ENCODE results near the gene KLK1.

The KLK1 gene

GRCh38 chr19:50823389-50824042 lies at the start of gene KLK1:
KLK1 (minus strand) TSS chr19:50823787; CDS start chr19:50823748, 39 bp downstream.
- no peak for DNase-seq

GRCh38 chr19:50873056-50873455 lies 49.5 kb upstream of the KLK1 start, which contains the start of gene KLK2:
KLK2 (plus strand) TSS chr19:50873439; CDS start chr19:50873474, 35 bp downstream.
- no peak for DNase-seq

- DNase-seq, result no peak
Measured at GRCh38 chr19:50870417-50871089, 47.0 kb upstream of the KLK1 start.

- DNase-seq, result no peak
Measured at GRCh38 chr19:50869479-50869878, 45.9 kb upstream of the KLK1 start.

- no peak for DNase-seq
Measured at GRCh38 chr19:50861496-50862286, 38.1 kb upstream of the KLK1 start.

- no peak for DNase-seq
Measured at GRCh38 chr19:50861010-50861409, 37.4 kb upstream of the KLK1 start.

- no peak for DNase-seq
Measured at GRCh38 chr19:50859849-50860248, 36.3 kb upstream of the KLK1 start.

GRCh38 chr19:50858886-50859285 lies 35.3 kb upstream of the KLK1 start:
- DNase-seq, result no peak

GRCh38 chr19:50857366-50857765 lies 33.8 kb upstream of the KLK1 start:
- DNase-seq, result no peak

GRCh38 chr19:50854636-50855410 lies 31.2 kb upstream of the KLK1 start, which contains the start of gene KLK3:
KLK3 (plus strand) TSS chr19:50854915; CDS start chr19:50854956, 41 bp downstream.
- no peak for DNase-seq

- DNase-seq, result no peak
Measured at GRCh38 chr19:50851620-50852019, 28.0 kb upstream of the KLK1 start.

GRCh38 chr19:50850738-50851137 lies 27.2 kb upstream of the KLK1 start:
- no peak for DNase-seq

- DNase-seq, result no peak
Measured at GRCh38 chr19:50844296-50844935, 20.8 kb upstream of the KLK1 start.

GRCh38 chr19:50843701-50844221 lies 20.2 kb upstream of the KLK1 start:
- DNase-seq, result no peak

- no peak for DNase-seq
Measured at GRCh38 chr19:50843205-50843604, 19.6 kb upstream of the KLK1 start.

GRCh38 chr19:50842130-50842529 lies 18.5 kb upstream of the KLK1 start:
- no peak for DNase-seq

GRCh38 chr19:50839712-50840655 lies 16.4 kb upstream of the KLK1 start:
- DNase-seq, result no peak

- no peak for DNase-seq
Measured at GRCh38 chr19:50838239-50838638, 14.7 kb upstream of the KLK1 start.

- DNase-seq, result no peak
Measured at GRCh38 chr19:50837300-50837699, 13.7 kb upstream of the KLK1 start.

GRCh38 chr19:50836543-50837195 lies 13.1 kb upstream of the KLK1 start:
- DNase-seq, result no peak
